OCI-LY7 (cell line): ENCODE data around the gene COG7. TPM values are rescaled to one million over a fixed set of nuclear protein-coding genes. Genes with fewer than 3 reads are reported as not detected.

ENCODE experiments used
- BruUV-seq: library from RNA; stranded (reverse); fragments of 400-500 nt; replicated peaks from 2 replicates; lab custom pipeline; 2021; lab: Mats Ljungman, UMichigan
- CTCF ChIA-PET: fragments of 300-600 bp; sonication (Branson Sonifier 250); formaldehyde crosslinking; loops from one replicate; lab custom pipeline; 2022; ENCODE audit warnings: antibody characterized with exemption; ENCODE audit not compliant: unreplicated experiment; lab: Charles Lee
- POLR2A ChIA-PET: fragments of 300-600 bp; sonication (Branson Sonifier 250); formaldehyde crosslinking; loops from one replicate; lab custom pipeline; 2022; ENCODE audit warnings: antibody characterized with exemption; lab: Charles Lee
- DNase-seq: peaks from one replicate; pipeline ENCODE4 v3.0.0-alpha.2; 2015; ENCODE audit warnings: low spot score
- H2AFZ ChIP-seq: fragments of 200-600 bp; sonication (generic), shearing (Covaris generic); 2 replicates; pipeline ENCODE4 v1.6.1; 2014; ENCODE audit warnings: mild to moderate bottlenecking, antibody characterized with exemption, low read length, moderate library complexity
- H3K27ac ChIP-seq: fragments of 200-600 bp; sonication (generic); 2 replicates; pipeline ENCODE4 v1.5.1; 2014; ENCODE audit warnings: mixed run types, low read depth, mild to moderate bottlenecking, moderate library complexity, low read length, inconsistent platforms; ENCODE audit not compliant: poor library complexity, severe bottlenecking
- H3K36me3 ChIP-seq: fragments of 200-600 bp; sonication (generic); 2 replicates; pipeline ENCODE4 v1.6.1; 2014; ENCODE audit warnings: mild to moderate bottlenecking, antibody characterized with exemption, low read length, moderate library complexity, mixed read lengths; ENCODE audit not compliant: insufficient read depth
- H3K4me1 ChIP-seq: fragments of 200-600 bp; sonication (generic); 2 replicates; pipeline ENCODE4 v1.5.1; 2014; ENCODE audit warnings: mild to moderate bottlenecking, low read length; ENCODE audit not compliant: insufficient read depth, poor library complexity, severe bottlenecking
- H3K4me2 ChIP-seq: fragments of 200-600 bp; sonication (generic); 2 replicates; pipeline ENCODE4 v1.6.1; 2014; ENCODE audit warnings: mild to moderate bottlenecking, low read length
- H3K4me3 ChIP-seq: fragments of 200-600 bp; sonication (generic); 2 replicates; pipeline ENCODE4 v1.5.1; 2014; ENCODE audit warnings: mild to moderate bottlenecking, low read depth, low read length; ENCODE audit not compliant: poor library complexity, severe bottlenecking
- H3K79me2 ChIP-seq: fragments of 200-600 bp; sonication (generic); 2 replicates; pipeline ENCODE4 v1.6.1; 2016; ENCODE audit warnings: low read depth, mild to moderate bottlenecking, low read length, moderate library complexity, mixed read lengths; ENCODE audit not compliant: insufficient read depth
- H3K9me2 ChIP-seq: fragments of 200-600 bp; sonication (generic); 2 replicates; pipeline ENCODE4 v1.6.1; 2016; ENCODE audit warnings: mild to moderate bottlenecking, low read length, mixed read lengths; ENCODE audit not compliant: insufficient read depth
- H3K9me3 ChIP-seq: fragments of 200-600 bp; sonication (generic); 2 replicates; pipeline ENCODE4 v1.6.1; 2014; ENCODE audit warnings: mild to moderate bottlenecking, mixed run types, low read length, mixed read lengths
- H4K20me1 ChIP-seq: fragments of 200-600 bp; sonication (generic); 2 replicates; pipeline ENCODE4 v1.6.1; 2014; ENCODE audit warnings: mild to moderate bottlenecking, antibody characterized with exemption, low read length, moderate library complexity, mixed read lengths; ENCODE audit not compliant: insufficient read depth
- EZH2phosphoT487 ChIP-seq: fragments of 200-600 bp; sonication (generic); IDR thresholded peaks from 2 replicates; pipeline ENCODE4 v1.6.1; 2018; ENCODE audit warnings: low read depth, borderline replicate concordance, mild to moderate bottlenecking, mixed run types, antibody characterized with exemption, low read length, moderate library complexity, mixed read lengths
- intact Hi-C: fragments of 100-400 bp; cut with micrococcal nuclease; formaldehyde crosslinking; loops from one replicate; pipeline ENCODE4 v1.10.0; 2022; ENCODE audit not compliant: unreplicated experiment
- total RNA-seq, 2 experiments: library from RNA; depleted of rRNA in 1 of 2; stranded (reverse); fragments of >200 nt in 1 of 2; shearing (Covaris generic) in 1 of 2; gene quantifications; 2 replicates each; pipeline ENCODE4 v1.2.3, GENCODE V29; 2014 to 2022
- TF ChIP-seq, protein P1 (sequence below): fragments of 200-600 bp; sonication (generic); conservative IDR thresholded peaks from 2 replicates; pipeline ENCODE4 v1.5.1; 2014; ENCODE audit warnings: mild to moderate bottlenecking, antibody characterized with exemption, low read length, moderate library complexity, mixed read lengths

Gene COG7
- total RNA-seq, 2 experiments from 2014 or later = 11.4 to 21.0 TPM

DNA sequence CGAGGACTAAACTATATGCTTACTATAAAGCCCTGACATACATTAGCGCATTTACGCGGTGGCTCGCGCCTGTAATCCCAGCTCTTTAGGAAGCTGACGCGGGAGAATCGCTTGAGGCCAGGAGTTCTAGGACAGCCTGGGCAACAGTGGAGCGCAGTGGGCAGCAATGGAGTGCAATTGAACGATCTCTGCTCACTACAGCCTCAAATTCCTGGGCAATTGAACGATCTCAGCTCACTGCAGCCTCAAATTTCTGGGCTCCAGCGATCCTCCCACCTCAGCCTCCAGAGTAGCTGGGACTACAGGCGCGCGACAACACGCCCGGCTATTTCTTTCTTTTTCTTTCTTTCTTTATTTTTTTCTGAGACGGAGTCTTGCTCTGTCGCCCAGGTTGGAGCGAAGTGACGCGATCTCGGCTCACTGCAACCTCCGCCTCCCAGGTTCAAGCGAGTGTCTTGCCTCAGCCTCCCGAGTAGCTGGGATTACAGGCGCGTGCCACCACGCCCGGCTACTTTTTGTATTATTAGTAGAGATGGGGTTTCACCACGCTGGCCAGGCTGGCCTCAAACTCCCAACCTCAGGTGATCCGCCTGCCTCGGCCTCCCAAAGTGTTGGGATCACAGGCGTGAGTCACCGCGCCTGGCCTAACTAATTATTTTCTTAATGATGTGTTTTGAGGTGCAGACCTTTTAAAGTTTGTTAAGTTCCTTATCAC lies 506 bp upstream of the COG7 start:
- intact Hi-C loops = loop anchor here (5.0 kb wide), 1 partner anchor 144 kb away; the partner anchor contains the start of gene NDUFAB1
- H3K4me1 ChIP-seq = peaks cover 13% of the 10 kb centered on the region
- BruUV-seq = no TSS peak
- H3K36me3 ChIP-seq = no peaks in the 10 kb centered on the region
- POLR2A ChIA-PET = interaction anchor here (0.5 kb wide), 1 partner anchor 307 kb away, joined by 5 read pairs; no protein-coding TSS in a partner anchor
- H3K9me2 ChIP-seq = no peaks in the 10 kb centered on the region
- CTCF ChIA-PET = no interaction called here
- H3K79me2 ChIP-seq = peaks cover 7% of the 10 kb centered on the region; the same call in 1 of the 2 replicates
- DNase-seq = no peak
- peak overlapping the region; percentile 72 for H3K4me3 ChIP-seq
- H4K20me1 ChIP-seq = no peaks in the 10 kb centered on the region
- TF ChIP-seq, protein P1, sequence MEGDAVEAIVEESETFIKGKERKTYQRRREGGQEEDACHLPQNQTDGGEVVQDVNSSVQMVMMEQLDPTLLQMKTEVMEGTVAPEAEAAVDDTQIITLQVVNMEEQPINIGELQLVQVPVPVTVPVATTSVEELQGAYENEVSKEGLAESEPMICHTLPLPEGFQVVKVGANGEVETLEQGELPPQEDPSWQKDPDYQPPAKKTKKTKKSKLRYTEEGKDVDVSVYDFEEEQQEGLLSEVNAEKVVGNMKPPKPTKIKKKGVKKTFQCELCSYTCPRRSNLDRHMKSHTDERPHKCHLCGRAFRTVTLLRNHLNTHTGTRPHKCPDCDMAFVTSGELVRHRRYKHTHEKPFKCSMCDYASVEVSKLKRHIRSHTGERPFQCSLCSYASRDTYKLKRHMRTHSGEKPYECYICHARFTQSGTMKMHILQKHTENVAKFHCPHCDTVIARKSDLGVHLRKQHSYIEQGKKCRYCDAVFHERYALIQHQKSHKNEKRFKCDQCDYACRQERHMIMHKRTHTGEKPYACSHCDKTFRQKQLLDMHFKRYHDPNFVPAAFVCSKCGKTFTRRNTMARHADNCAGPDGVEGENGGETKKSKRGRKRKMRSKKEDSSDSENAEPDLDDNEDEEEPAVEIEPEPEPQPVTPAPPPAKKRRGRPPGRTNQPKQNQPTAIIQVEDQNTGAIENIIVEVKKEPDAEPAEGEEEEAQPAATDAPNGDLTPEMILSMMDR = no peak
- TF ChIP-seq EZH2phosphoT487 = no peak
- H2AFZ ChIP-seq = peak overlapping the region; percentile 85
- H3K4me2 ChIP-seq = peak overlapping the region; percentile 81
- no peak overlapping the region for H3K27ac ChIP-seq
- H3K9me3 ChIP-seq = no peaks in the 10 kb centered on the region

DNA sequence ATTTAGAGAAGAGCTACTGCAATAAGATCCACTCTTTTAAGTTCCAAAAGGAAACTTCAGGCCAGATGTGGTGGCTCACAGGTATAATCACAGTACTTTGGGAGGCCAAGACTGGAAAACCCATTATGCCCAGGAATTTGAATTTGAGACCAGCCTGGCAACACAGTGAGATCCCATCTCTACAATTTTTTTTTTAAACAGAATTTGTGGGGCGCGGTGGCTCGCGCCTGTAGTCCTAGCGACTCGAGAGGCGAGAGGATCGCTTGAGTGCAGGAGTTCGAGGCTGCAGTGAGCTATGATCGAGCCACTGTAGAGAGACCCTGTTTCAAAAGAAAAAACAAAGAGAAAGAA lies 793 bp downstream of the COG7 start:
- DNase-seq = no peak
- POLR2A ChIA-PET = interaction anchor here (0.6 kb wide), 1 partner anchor 222 kb away, joined by 3 read pairs; no protein-coding TSS in a partner anchor
- CTCF ChIA-PET = interaction anchor here (0.6 kb wide), 1 partner anchor 15 kb away, joined by 3 read pairs; no protein-coding TSS in a partner anchor

More for the DNA sequence above, 793 bp downstream of the COG7 start:
- Histone ChIP-seq H3K36me3 (no peaks in the 10 kb centered on the region), H3K4me1 (peaks cover 13% of the 10 kb centered on the region), H2AFZ (peak overlapping the region; percentile 85), H3K9me3 (no peaks in the 10 kb centered on the region), H3K4me3 (peak overlapping the region; percentile 72), H3K27ac (no peak overlapping the region), H3K79me2 (peaks cover 7% of the 10 kb centered on the region; the same call in 1 of the 2 replicates), H4K20me1 (no peaks in the 10 kb centered on the region), H3K4me2 (peak overlapping the region; percentile 81), H3K9me2 (no peaks in the 10 kb centered on the region)
- TF ChIP-seq EZH2phosphoT487 = no peak
- TF ChIP-seq, protein P1 = no peak
- intact Hi-C loops = loop anchor here (5.0 kb wide), 1 partner anchor 145 kb away; the partner anchor contains the start of gene NDUFAB1
- no TSS peak for BruUV-seq
